Measurements from ENCODE around the gene CCL4L2.
"Not testable (repeated sequence)": the region's sequence is repeated elsewhere in the genome, so short reads cannot be mapped to it uniquely, and the experiment has no call there.

The CCL4L2 gene

GRCh38 chr17:36220737-36221580, 10.1 kb downstream of the CCL4L2 start:
- in situ Hi-C loops (cut with HindIII; ENCODE audit: low pct_ligation_motif_present, low sequenced_read_pairs); H3K36me3 ChIP-seq (replicated peaks); H3K27ac ChIP-seq; DNase-seq; H3K4me3 ChIP-seq (ENCODE audit: low read depth, low read length); H3K27me3 ChIP-seq (replicated peaks): not testable (repeated sequence)

- H3K27me3 ChIP-seq (replicated peaks); DNase-seq; in situ Hi-C loops (cut with HindIII; ENCODE audit: low pct_ligation_motif_present, low sequenced_read_pairs): not testable (repeated sequence)
Measured at GRCh38 chr17:36221581-36222100, 10.8 kb downstream of the CCL4L2 start.

GRCh38 chr17:36222967-36223366, 12.1 kb downstream of the CCL4L2 start:
- H3K4me3 ChIP-seq (ENCODE audit: low read depth, low read length); in situ Hi-C loops (cut with HindIII; ENCODE audit: low pct_ligation_motif_present, low sequenced_read_pairs); H3K36me3 ChIP-seq (replicated peaks); H3K27ac ChIP-seq; DNase-seq; H3K27me3 ChIP-seq (replicated peaks): not testable (repeated sequence)

More at GRCh38 chr17:36221581-36222100, 10.8 kb downstream of the CCL4L2 start:
- not testable (repeated sequence) for H3K27ac ChIP-seq; H3K4me3 ChIP-seq (ENCODE audit: low read depth, low read length); H3K36me3 ChIP-seq (replicated peaks)

GRCh38 chr17:36229644-36230043, 18.8 kb downstream of the CCL4L2 start:
- H3K27me3 ChIP-seq (replicated peaks); in situ Hi-C loops (cut with HindIII; ENCODE audit: low pct_ligation_motif_present, low sequenced_read_pairs); H3K36me3 ChIP-seq (replicated peaks); DNase-seq; H3K4me3 ChIP-seq (ENCODE audit: low read depth, low read length); H3K27ac ChIP-seq: not testable (repeated sequence)

GRCh38 chr17:36242046-36242445, 31.2 kb downstream of the CCL4L2 start:
- in situ Hi-C loops (cut with HindIII; ENCODE audit: low pct_ligation_motif_present, low sequenced_read_pairs); H3K27me3 ChIP-seq (replicated peaks); DNase-seq; H3K4me3 ChIP-seq (ENCODE audit: low read depth, low read length); H3K36me3 ChIP-seq (replicated peaks); H3K27ac ChIP-seq: not testable (repeated sequence)

Measured in brain microvascular endothelial cell (primary cell).